IMR-90 (cell line): ENCODE data around the gene HASPIN.

ENCODE experiments used
- CEBPB ChIP-seq: IDR thresholded peaks from 2 replicates; pipeline ENCODE4 v1.6.1; 2012; ENCODE audit warnings: low read depth, low read length, improper control_type of control experiment
- CTCF ChIP-seq: conservative IDR thresholded peaks from 2 replicates; pipeline ENCODE4 v1.5.1; 2012; ENCODE audit warnings: mild to moderate bottlenecking, low read depth, low read length, improper control_type of control experiment
- FOS ChIP-seq: fragments of 150-350 bp; IDR thresholded peaks from 2 replicates; pipeline ENCODE4 v1.6.1; 2016; ENCODE audit warnings: low read depth, low read length
- MXI1 ChIP-seq: IDR thresholded peaks from 2 replicates; pipeline ENCODE4 v1.6.1; 2012; ENCODE audit warnings: low read depth, mild to moderate bottlenecking, low read length, moderate library complexity, borderline replicate concordance
- POLR2A ChIP-seq: IDR thresholded peaks from 2 replicates; pipeline ENCODE4 v1.6.1; 2012; ENCODE audit warnings: mild to moderate bottlenecking, low read depth, low read length
- RAD21 ChIP-seq: IDR thresholded peaks from 2 replicates; pipeline ENCODE4 v1.6.1; 2012; ENCODE audit warnings: low read length, improper control_type of control experiment
- RCOR1 ChIP-seq: IDR thresholded peaks from 2 replicates; pipeline ENCODE4 v1.6.1; 2012; ENCODE audit warnings: mild to moderate bottlenecking, low read length, improper control_type of control experiment; ENCODE audit not compliant: insufficient replicate concordance
- USF2 ChIP-seq: fragments of 150-350 bp; IDR thresholded peaks from 2 replicates; pipeline ENCODE4 v1.6.1; 2017; ENCODE audit warnings: mild to moderate bottlenecking, antibody characterized with exemption, low read length, low read depth

- TF ChIP-seq POLR2A, result no peak
- TF ChIP-seq RCOR1, result no peak
- no peak for TF ChIP-seq CTCF
- no peak for TF ChIP-seq USF2
- no peak for TF ChIP-seq RAD21
- no peak for TF ChIP-seq CEBPB
- no peak for TF ChIP-seq MXI1
- TF ChIP-seq FOS, result no peak
Measured at GRCh38 chr17:3724378-3725077, 825 bp downstream of the HASPIN start.
